ENCODE measurements around the gene OSBPL3. TPM values are rescaled to one million over a fixed set of nuclear protein-coding genes. Genes with fewer than 3 reads are reported as not detected.

The OSBPL3 gene
- total and polyA plus RNA-seq, 2 donors (not counting 1 experiment from before 2014, with no cell fraction given): 13.5 to 67.6 TPM

GRCh38 chr7:24857623-24858022 lies 122.4 kb downstream of the OSBPL3 start:
- H3K27ac ChIP-seq (ENCODE audit: low read length in 2 of 2): no peak overlapping the region
- no peaks in the 10 kb centered on the region for H3K9me3 Mint-ChIP-seq (ENCODE audit: insufficient read depth)
- no peaks in the 10 kb centered on the region for H3K27me3 Mint-ChIP-seq
- H3K27ac Mint-ChIP-seq: no peak overlapping the region
- ATAC-seq (ENCODE audit: low read depth) (no peak), DNase-seq (no peak)
- CTCF ChIA-PET: interaction anchor here (0.6 to 1.2 kb wide), 4 partner anchors 20 to 37 kb away, joined by 3 to 6 read pairs (median 3); no protein-coding TSS in a partner anchor
- no peak overlapping the region for H3K4me2 ChIP-seq (replicated peaks; ENCODE audit: low read depth, low read length, poor library complexity, severe bottlenecking)
- TF ChIP-seq EZH2 (IDR thresholded peaks at IDR 0.05; ENCODE audit: borderline replicate concordance, insufficient read depth, low read depth, low read length, poor library complexity, severe bottlenecking) (no peak), CTCF (IDR thresholded peaks at IDR 0.05) (no peak)
- no peak overlapping the region for H2AFZ ChIP-seq (ENCODE audit: insufficient read depth, low read depth, low read length, poor library complexity, severe bottlenecking)
- H3K4me3 ChIP-seq (ENCODE audit: control extremely low read depth in 1 of 5, extremely low read depth in 1 of 5, insufficient read depth in 1 of 5, low read depth in 2 of 5, low read length in 4 of 5): no peak overlapping the region
- intact Hi-C loops (cut with micrococcal nuclease): no loop called here
- no peaks in the 10 kb centered on the region for H3K27me3 ChIP-seq (replicated peaks in 1 of 4; ENCODE audit: control extremely low read depth in 1 of 4, control insufficient read depth in 3 of 4, insufficient read depth in 4 of 4, low read length in 3 of 4)
- no peaks in the 10 kb centered on the region for H3K4me1 Mint-ChIP-seq
- POLR2A ChIA-PET: no interaction called here
- H3K9ac ChIP-seq (ENCODE audit: low read length): no peak overlapping the region
- no peaks in the 10 kb centered on the region for H3K9me3 ChIP-seq (ENCODE audit: control extremely low read depth in 1 of 3, control insufficient read depth in 2 of 3, insufficient read depth in 1 of 3, low read length in 2 of 3)
- H3K79me2 ChIP-seq (ENCODE audit: control insufficient read depth, insufficient read depth, low read length): no peaks in the 10 kb centered on the region
- H3K4me3 Mint-ChIP-seq: no peak overlapping the region
- peaks cover 0 to 16% of the 10 kb centered on the region in 2 experiments for H3K36me3 ChIP-seq (replicated peaks in 1 of 2; ENCODE audit: control extremely low read depth in 1 of 2, control insufficient read depth in 1 of 2, extremely low read depth in 1 of 2, insufficient read depth in 2 of 2, low read length in 1 of 2)
- H3K4me1 ChIP-seq (ENCODE audit: control insufficient read depth in 2 of 2, insufficient read depth in 2 of 2, low read length in 2 of 2): no peaks in the 10 kb centered on the region
- H4K20me1 ChIP-seq (ENCODE audit: control insufficient read depth, insufficient read depth, low read length, poor library complexity, severe bottlenecking): no peaks in the 10 kb centered on the region

DNA sequence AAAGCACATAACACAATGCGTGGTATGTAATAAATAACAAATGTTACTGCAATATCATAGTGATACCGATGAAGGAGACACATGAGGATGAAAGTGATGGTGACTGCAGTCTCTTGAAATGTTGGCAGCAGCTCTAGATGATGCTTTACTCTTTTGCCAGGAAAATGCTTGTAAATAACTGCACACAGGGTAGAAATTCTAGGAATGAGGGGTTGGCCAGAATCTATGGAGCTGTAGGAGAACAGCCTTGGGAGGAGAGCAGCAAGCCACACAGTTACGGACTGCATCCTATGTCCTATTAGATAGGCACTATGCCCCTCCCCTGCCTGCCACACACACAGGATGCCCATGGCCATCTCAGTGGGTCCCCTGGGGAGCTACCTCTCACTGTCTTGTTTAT lies 125.1 kb downstream of the OSBPL3 start:
- CTCF ChIA-PET: interaction anchor here (0.7 to 1.1 kb wide), 4 partner anchors 35 to 569 kb away, joined by 3 to 5 read pairs (median 3); no protein-coding TSS in a partner anchor
- 100% methylated on average over 1 of the region's 3 CpGs for WGBS (ENCODE audit: insufficient coverage)
- H3K4me3 Mint-ChIP-seq: no peak overlapping the region

More for the DNA sequence above, 125.1 kb downstream of the OSBPL3 start:
- POLR2A ChIA-PET: no interaction called here
- ATAC-seq (ENCODE audit: low read depth) (no peak), DNase-seq (no peak)
- Histone ChIP-seq H3K4me2 (replicated peaks; ENCODE audit: low read depth, low read length, poor library complexity, severe bottlenecking) (no peak overlapping the region), H3K9me3 (ENCODE audit: control extremely low read depth in 1 of 3, control insufficient read depth in 2 of 3, insufficient read depth in 1 of 3, low read length in 2 of 3) (no peaks in the 10 kb centered on the region), H3K36me3 (replicated peaks in 1 of 2; ENCODE audit: control extremely low read depth in 1 of 2, control insufficient read depth in 1 of 2, extremely low read depth in 1 of 2, insufficient read depth in 2 of 2, low read length in 1 of 2) (peaks cover 0 to 16% of the 10 kb centered on the region in 2 experiments), H3K4me3 (ENCODE audit: control extremely low read depth in 1 of 5, extremely low read depth in 1 of 5, insufficient read depth in 1 of 5, low read depth in 2 of 5, low read length in 4 of 5) (no peak overlapping the region), H4K20me1 (ENCODE audit: control insufficient read depth, insufficient read depth, low read length, poor library complexity, severe bottlenecking) (no peaks in the 10 kb centered on the region), H3K4me1 (ENCODE audit: control insufficient read depth in 2 of 2, insufficient read depth in 2 of 2, low read length in 2 of 2) (no peaks in the 10 kb centered on the region), H3K27ac (ENCODE audit: low read length in 2 of 2) (no peak overlapping the region), H3K9ac (ENCODE audit: low read length) (no peak overlapping the region), H2AFZ (ENCODE audit: insufficient read depth, low read depth, low read length, poor library complexity, severe bottlenecking) (no peak overlapping the region), H3K79me2 (ENCODE audit: control insufficient read depth, insufficient read depth, low read length) (no peaks in the 10 kb centered on the region), H3K27me3 (replicated peaks in 1 of 4; ENCODE audit: control extremely low read depth in 1 of 4, control insufficient read depth in 3 of 4, insufficient read depth in 4 of 4, low read length in 3 of 4) (no peaks in the 10 kb centered on the region)
- no peaks in the 10 kb centered on the region for H3K4me1 Mint-ChIP-seq
- TF ChIP-seq CTCF (IDR thresholded peaks at IDR 0.05): no peak
- TF ChIP-seq EZH2 (IDR thresholded peaks at IDR 0.05; ENCODE audit: borderline replicate concordance, insufficient read depth, low read depth, low read length, poor library complexity, severe bottlenecking): no peak
- no peaks in the 10 kb centered on the region for H3K27me3 Mint-ChIP-seq
- intact Hi-C loops (cut with micrococcal nuclease): no loop called here
- H3K9me3 Mint-ChIP-seq (ENCODE audit: insufficient read depth): no peaks in the 10 kb centered on the region
- H3K27ac Mint-ChIP-seq: no peak overlapping the region

All from B cell (primary cell).